Common myeloid progenitor, CD34-positive (primary cell): ENCODE measurements around the gene HORMAD2.

Experiments used
- CTCF ChIA-PET: fragments of 350-600 bp; sonication (Branson Sonifier 250); formaldehyde crosslinking; loops from one replicate; lab custom pipeline; 2021; ENCODE audit warnings: antibody characterized with exemption; lab: Charles Lee
- POLR2A ChIA-PET: fragments of 350-600 bp; sonication (Branson Sonifier 250); formaldehyde crosslinking; loops from one replicate; lab custom pipeline; 2021; ENCODE audit warnings: antibody characterized with exemption; lab: Charles Lee
- DNase-seq, 3 donors: peaks; one replicate each; pipeline versions ENCODE4 v3.0.0 to v3.0.0-alpha.2; 2013
- H3K27ac ChIP-seq, 2 experiments: 1 replicate in 1 of 2; 2 replicates in 1 of 2; pipeline ENCODE4 v1.7.0; 2013; ENCODE audit warnings: inconsistent platforms in 2 of 2, low read length in 2 of 2, mild to moderate bottlenecking in 2 of 2, low read depth in 1 of 2, moderate library complexity in 1 of 2; ENCODE audit not compliant: severe bottlenecking in 2 of 2, insufficient read depth in 1 of 2, poor library complexity in 1 of 2
- H3K27me3 ChIP-seq, 5 experiments: replicated peaks in 2 of 5; 1 replicate in 3 of 5; 2 replicates in 2 of 5; pipeline versions ENCODE4 v1.6.1 to v1.7.0; 2013; ENCODE audit warnings: low read length in 4 of 5, mild to moderate bottlenecking in 2 of 5, moderate library complexity in 2 of 5, inconsistent platforms in 1 of 5; ENCODE audit not compliant: insufficient read depth in 5 of 5, control insufficient read depth in 4 of 5
- H3K36me3 ChIP-seq, 4 experiments: 1 replicate in 2 of 4; 2 replicates in 2 of 4; pipeline versions ENCODE4 v1.6.1 to v1.7.0; 2013; ENCODE audit warnings: low read length in 3 of 4, control low read depth in 1 of 4, mild to moderate bottlenecking in 1 of 4; ENCODE audit not compliant: control insufficient read depth in 4 of 4, insufficient read depth in 4 of 4
- H3K4me1 ChIP-seq, 4 experiments: 1 replicate in 3 of 4; 2 replicates in 1 of 4; pipeline versions ENCODE4 v1.6.1 to v1.7.1; 2013; ENCODE audit warnings: low read length in 3 of 4, mild to moderate bottlenecking in 3 of 4, control low read depth in 1 of 4, inconsistent platforms in 1 of 4, moderate library complexity in 1 of 4; ENCODE audit not compliant: control insufficient read depth in 4 of 4, insufficient read depth in 4 of 4; ENCODE audit errors: control extremely low read depth in 1 of 4
- H3K4me3 ChIP-seq, 7 experiments: 1 replicate in 4 of 7; 2 replicates in 3 of 7; pipeline versions ENCODE4 v1.5.1 to v1.7.0; 2013; ENCODE audit warnings: mild to moderate bottlenecking in 7 of 7, low read length in 6 of 7, moderate library complexity in 6 of 7, inconsistent platforms in 2 of 7, low read depth in 2 of 7, control low read depth in 1 of 7; ENCODE audit not compliant: insufficient read depth in 4 of 7, control insufficient read depth in 1 of 7; ENCODE audit errors: extremely low read depth in 1 of 7
- H3K9me3 ChIP-seq, 5 experiments: 1 replicate in 4 of 5; 2 replicates in 1 of 5; pipeline versions ENCODE4 v1.6.1 to v1.7.1; 2013; ENCODE audit warnings: low read length in 4 of 5, mild to moderate bottlenecking in 2 of 5, inconsistent platforms in 1 of 5, low read depth in 1 of 5, moderate library complexity in 1 of 5; ENCODE audit not compliant: control insufficient read depth in 4 of 5, insufficient read depth in 2 of 5; ENCODE audit errors: control extremely low read depth in 1 of 5
- WGBS: methylation state at CpG from one replicate; pipeline ENCODE4 v1.1.5; 2013; ENCODE audit not compliant: insufficient coverage; 5-methylcytosine and 5-hydroxymethylcytosine counted together

Gene HORMAD2

GRCh38 chr22:30185129-30185528, 104.9 kb downstream of the HORMAD2 start:
- Histone ChIP-seq H3K36me3 (no peaks in the 10 kb centered on the region), H3K9me3 (no peaks in the 10 kb centered on the region), H3K27me3 (no peaks in the 10 kb centered on the region), H3K4me1 (peaks cover 41 to 83% (median 50%) of the 10 kb centered on the region in 4 experiments), H3K4me3 (no peak overlapping the region), H3K27ac (no peak overlapping the region)
- POLR2A ChIA-PET: no interaction called here
- 100% methylated on average over 1 of the region's 5 CpGs for WGBS
- CTCF ChIA-PET: interaction anchor here (1.2 to 1.5 kb wide), 4 partner anchors 13 to 71 kb away, joined by 3 to 4 read pairs (median 3); no protein-coding TSS in a partner anchor
- no peak for DNase-seq

GRCh38 chr22:30185549-30185948, 105.3 kb downstream of the HORMAD2 start:
- Histone ChIP-seq H3K9me3 (no peaks in the 10 kb centered on the region), H3K27me3 (no peaks in the 10 kb centered on the region), H3K27ac (no peak overlapping the region), H3K36me3 (no peaks in the 10 kb centered on the region), H3K4me1 (peaks cover 44 to 83% (median 51%) of the 10 kb centered on the region in 4 experiments), H3K4me3 (no peak overlapping the region)
- POLR2A ChIA-PET: no interaction called here
- no peak for DNase-seq
- CTCF ChIA-PET: interaction anchor here (1.2 to 1.5 kb wide), 4 partner anchors 13 to 72 kb away, joined by 3 to 4 read pairs (median 3); no protein-coding TSS in a partner anchor

- peaks cover 45 to 85% (median 54%) of the 10 kb centered on the region in 4 experiments for H3K4me1 ChIP-seq
- ChIA-PET CTCF (interaction anchor here (1.2 to 1.5 kb wide), 4 partner anchors 12 to 72 kb away, joined by 3 to 4 read pairs (median 3); no protein-coding TSS in a partner anchor), POLR2A (no interaction called here)
- no peaks in the 10 kb centered on the region for H3K27me3 ChIP-seq
- no peaks in the 10 kb centered on the region for H3K9me3 ChIP-seq
- no peaks in the 10 kb centered on the region for H3K36me3 ChIP-seq
- no peak overlapping the region for H3K27ac ChIP-seq
- no peak for DNase-seq
- H3K4me3 ChIP-seq: no peak overlapping the region
These were observed 105.8 kb downstream of the HORMAD2 start for GRCh38 chr22:30186041-30186440.

GRCh38 chr22:30186510-30186909, 106.2 kb downstream of the HORMAD2 start:
- no peak overlapping the region for H3K4me3 ChIP-seq
- peaks cover 41 to 84% (median 51%) of the 10 kb centered on the region in 4 experiments for H3K4me1 ChIP-seq
- POLR2A ChIA-PET: no interaction called here
- H3K27me3 ChIP-seq: no peaks in the 10 kb centered on the region
- 45% methylated on average over 4 of the region's 5 CpGs for WGBS
- no peaks in the 10 kb centered on the region for H3K36me3 ChIP-seq
- CTCF ChIA-PET: interaction anchor here (1.2 to 1.5 kb wide), 4 partner anchors 12 to 73 kb away, joined by 3 to 4 read pairs (median 3); no protein-coding TSS in a partner anchor
- DNase-seq: peak in 1 of 3 donors; percentile 32
- H3K9me3 ChIP-seq: no peaks in the 10 kb centered on the region
- H3K27ac ChIP-seq: no peak overlapping the region

GRCh38 chr22:30187094-30187493, 106.8 kb downstream of the HORMAD2 start:
- Histone ChIP-seq H3K27me3 (no peaks in the 10 kb centered on the region), H3K27ac (no peak overlapping the region), H3K4me1 (peaks cover 35 to 78% (median 47%) of the 10 kb centered on the region in 4 experiments), H3K36me3 (no peaks in the 10 kb centered on the region), H3K4me3 (no peak overlapping the region), H3K9me3 (no peaks in the 10 kb centered on the region)
- no peak for DNase-seq
- ChIA-PET CTCF (no interaction called here), POLR2A (no interaction called here)

- Histone ChIP-seq H3K4me1 (peaks cover 29 to 75% (median 41%) of the 10 kb centered on the region in 4 experiments), H3K9me3 (no peaks in the 10 kb centered on the region), H3K27me3 (no peaks in the 10 kb centered on the region), H3K27ac (no peak overlapping the region), H3K4me3 (no peak overlapping the region), H3K36me3 (no peaks in the 10 kb centered on the region)
- WGBS: 62% methylated on average over 2 of the region's 3 CpGs
- no peak for DNase-seq
- ChIA-PET CTCF (interaction anchor here (0.6 kb wide), 1 partner anchor 10 kb away, joined by 5 read pairs; no protein-coding TSS in a partner anchor), POLR2A (no interaction called here)
These were observed 107.5 kb downstream of the HORMAD2 start for GRCh38 chr22:30187529-30188407.

- WGBS: no CpG with 5 or more reads among the region's 2 CpGs
- Histone ChIP-seq H3K4me3 (no peak overlapping the region), H3K27ac (no peak overlapping the region), H3K36me3 (no peaks in the 10 kb centered on the region), H3K9me3 (no peaks in the 10 kb centered on the region), H3K4me1 (peaks cover 18 to 74% (median 32%) of the 10 kb centered on the region in 4 experiments), H3K27me3 (no peaks in the 10 kb centered on the region)
- no peak for DNase-seq
- POLR2A ChIA-PET: interaction anchor here (0.7 kb wide), 1 partner anchor 143 kb away, joined by 3 read pairs; no protein-coding TSS in a partner anchor
- CTCF ChIA-PET: interaction anchor here (0.6 to 1.5 kb wide), 4 partner anchors 9 to 83 kb away, joined by 3 to 5 read pairs (median 3); no protein-coding TSS in a partner anchor
These were observed 108.6 kb downstream of the HORMAD2 start for GRCh38 chr22:30188911-30189310.
